Activated CD4-positive, alpha-beta T cell treated with anti-CD3 and anti-CD28 coated beads, Interleukin-2, Interleukin-6, amounts not matched to agents 100 ng/mL and 50 ng/mL, durations not matched to agents 16 hours and 8 hours (primary cell): ENCODE data around the gene GPR35.
"Not testable (repeated sequence)": the region's sequence is repeated elsewhere in the genome, so short reads cannot be mapped to it uniquely, and the experiment has no call there.

Experiments
- DNase-seq: peaks from one replicate; pipeline ENCODE4 v3.0.0-alpha.2; 2020

GPR35 gene

GRCh38 chr2:240663546-240664190 lies 38.4 kb downstream of the GPR35 start:
- DNase-seq = no peak

DNA sequence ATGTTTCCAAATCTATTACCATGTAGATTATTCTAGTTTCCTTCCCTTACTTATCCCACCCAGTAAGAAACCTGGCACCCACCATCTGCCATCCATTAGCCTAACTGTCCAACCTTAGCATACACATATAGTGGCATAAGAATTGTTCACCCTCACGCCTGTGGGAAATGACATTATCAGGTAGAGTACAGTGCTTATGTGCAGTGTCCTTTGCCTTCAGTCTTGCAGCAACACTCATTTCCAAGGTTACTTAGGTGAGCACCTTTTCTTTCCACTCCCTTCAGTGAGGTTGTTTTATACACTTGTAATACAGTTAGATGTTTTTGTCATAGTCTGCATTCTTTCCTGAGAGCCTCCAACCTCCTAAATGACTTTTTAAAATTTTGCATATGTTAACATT lies 39.3 kb downstream of the GPR35 start:
- no peak for DNase-seq

- no peak for DNase-seq
Observed at GRCh38 chr2:240670402-240670801, 45.1 kb downstream of the GPR35 start.

- DNase-seq = no peak
Observed at GRCh38 chr2:240670950-240671349, 45.7 kb downstream of the GPR35 start.

- no peak for DNase-seq
Observed at GRCh38 chr2:240672076-240672700, 46.9 kb downstream of the GPR35 start.

GRCh38 chr2:240672701-240673190 lies 47.5 kb downstream of the GPR35 start:
- DNase-seq = no peak

DNA sequence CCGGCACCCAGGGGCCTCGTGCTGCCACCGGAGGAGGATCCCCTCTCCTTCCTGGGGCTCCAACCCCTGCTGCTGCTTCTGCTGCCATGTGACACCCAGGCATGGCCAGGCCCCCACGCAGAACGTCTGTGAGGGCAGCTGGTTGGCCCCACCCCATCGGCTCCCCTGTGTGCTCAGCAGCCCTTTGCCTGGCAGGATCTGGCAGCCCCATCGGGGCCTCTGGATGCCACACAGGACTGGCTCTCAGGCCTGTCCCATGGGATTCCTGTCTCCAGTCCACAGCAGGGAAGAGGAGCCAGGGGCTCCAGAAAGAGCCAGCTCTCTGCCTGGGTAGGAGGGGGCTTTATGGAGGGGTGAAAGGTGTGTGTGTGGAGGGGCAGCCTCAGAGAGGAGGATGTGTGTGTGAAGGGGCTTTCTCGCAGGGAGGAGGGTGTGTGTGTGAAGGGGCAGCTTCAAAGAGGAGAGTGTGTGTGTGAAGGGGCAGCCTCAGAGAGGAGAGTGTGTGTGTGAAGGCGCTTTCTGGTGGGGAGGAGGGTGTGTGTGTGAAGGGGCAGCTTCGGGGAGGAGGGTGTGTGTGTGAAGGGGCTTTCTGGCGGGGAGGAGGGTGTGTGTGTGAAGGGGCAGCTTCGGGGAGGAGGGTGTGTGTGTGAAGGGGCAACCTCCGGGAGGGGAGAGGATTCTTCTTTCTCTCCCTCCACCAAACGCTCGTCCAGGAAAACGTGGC lies 49.3 kb downstream of the GPR35 start:
- DNase-seq = not testable (repeated sequence)

DNA sequence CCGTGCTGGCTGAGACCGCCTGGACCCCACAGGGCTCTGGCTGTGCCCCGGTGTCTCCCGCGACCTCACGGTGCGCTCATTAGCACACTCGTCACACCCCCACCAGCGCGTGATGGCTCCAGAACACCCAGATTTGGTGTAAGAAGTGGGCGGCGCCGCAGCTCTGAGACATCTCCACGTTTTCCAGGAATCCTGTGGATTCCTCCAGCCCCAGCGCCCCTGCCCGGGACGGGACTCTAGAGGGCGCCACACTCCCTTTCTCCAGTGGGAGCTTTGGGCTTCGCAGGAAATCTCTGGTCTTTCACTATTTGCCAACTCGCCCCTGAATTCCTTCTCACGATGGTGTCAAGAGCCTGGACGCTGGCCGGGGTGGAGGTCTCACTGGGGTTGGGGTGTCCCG lies 50.1 kb downstream of the GPR35 start:
- not testable (repeated sequence) for DNase-seq

GRCh38 chr2:240678043-240678442 lies 52.8 kb downstream of the GPR35 start:
- not testable (repeated sequence) for DNase-seq

DNA sequence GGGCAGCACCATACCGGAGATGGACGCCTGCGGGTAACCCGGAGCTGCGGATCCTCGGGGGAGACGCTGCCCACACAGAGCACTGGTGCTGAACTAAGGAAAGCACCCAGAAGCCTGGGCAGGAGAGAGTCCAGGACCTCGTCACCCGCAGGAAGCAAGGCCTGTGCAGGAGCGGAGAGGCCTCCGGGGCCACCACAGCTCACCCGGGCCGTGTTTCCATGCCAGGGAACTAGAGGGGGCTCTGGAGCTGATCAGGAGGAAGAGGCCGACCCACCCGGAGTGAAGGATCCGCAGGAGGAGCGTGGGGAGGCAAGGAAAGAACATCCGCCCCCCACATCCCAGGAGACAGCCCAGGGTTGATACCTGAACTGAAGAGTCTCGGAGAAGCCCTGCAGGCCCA lies 53.6 kb downstream of the GPR35 start:
- not testable (repeated sequence) for DNase-seq

GRCh38 chr2:240680185-240680584 lies 54.9 kb downstream of the GPR35 start:
- DNase-seq = not testable (repeated sequence)
